Measurements from ENCODE around the gene VWA5B2.
A peak's percentile ranks its signal among the peaks of the same experiment; 100 is the strongest.

Gene VWA5B2

GRCh38 chr3:184240384-184241140 lies 11.2 kb downstream of the VWA5B2 start:
- DNase-seq (ENCODE audit: insufficient read length, low spot score) (peak; percentile 8), FAIRE-seq (no peak)
- no peak for TF ChIP-seq CTCF (IDR thresholded peaks at IDR 0.05; ENCODE audit: insufficient read depth, missing control alignments)

GRCh38 chr3:184241141-184241446 lies 11.7 kb downstream of the VWA5B2 start:
- no peak for DNase-seq (ENCODE audit: insufficient read length, low spot score)
- no peak for TF ChIP-seq CTCF (IDR thresholded peaks at IDR 0.05; ENCODE audit: insufficient read depth, missing control alignments)
- FAIRE-seq = no peak

- peak; percentile 15 for TF ChIP-seq CTCF (IDR thresholded peaks at IDR 0.05; ENCODE audit: insufficient read depth, missing control alignments)
- DNase-seq (ENCODE audit: insufficient read length, low spot score) = no peak
- FAIRE-seq = no peak
Measured at GRCh38 chr3:184241447-184242296, 12.3 kb downstream of the VWA5B2 start.

GRCh38 chr3:184242297-184242685 lies 12.9 kb downstream of the VWA5B2 start:
- FAIRE-seq (no peak), DNase-seq (ENCODE audit: insufficient read length, low spot score) (no peak)
- no peak for TF ChIP-seq CTCF (IDR thresholded peaks at IDR 0.05; ENCODE audit: insufficient read depth, missing control alignments)

- DNase-seq (ENCODE audit: insufficient read length, low spot score) = peak; percentile 78
- TF ChIP-seq CTCF (IDR thresholded peaks at IDR 0.05; ENCODE audit: insufficient read depth, missing control alignments) = no peak
- FAIRE-seq = no peak
Measured at GRCh38 chr3:184248454-184249411, 19.3 kb downstream of the VWA5B2 start, which contains the start of gene ALG3. Gene ALG3, minus strand, starts transcription at chr3:184248962. Its CDS starts 22 bp downstream, at chr3:184248940.

- FAIRE-seq (no peak), DNase-seq (ENCODE audit: insufficient read length, low spot score) (peak; percentile 82)
- peak; percentile 34 for TF ChIP-seq CTCF (IDR thresholded peaks at IDR 0.05; ENCODE audit: insufficient read depth, missing control alignments)
Measured at GRCh38 chr3:184249412-184250166, 20.2 kb downstream of the VWA5B2 start, which contains the start of gene EEF1AKMT4. Gene EEF1AKMT4, plus strand, starts transcription at chr3:184249672. Its CDS starts 23 bp downstream, at chr3:184249695.
